ENCODE measurements around the gene MRPL1. TPM values are rescaled to one million over a fixed set of nuclear protein-coding genes. Genes with fewer than 3 reads are reported as not detected.

The MRPL1 gene
- total RNA-seq, 1 experiment from 2014 or later: 42.0 TPM

DNA sequence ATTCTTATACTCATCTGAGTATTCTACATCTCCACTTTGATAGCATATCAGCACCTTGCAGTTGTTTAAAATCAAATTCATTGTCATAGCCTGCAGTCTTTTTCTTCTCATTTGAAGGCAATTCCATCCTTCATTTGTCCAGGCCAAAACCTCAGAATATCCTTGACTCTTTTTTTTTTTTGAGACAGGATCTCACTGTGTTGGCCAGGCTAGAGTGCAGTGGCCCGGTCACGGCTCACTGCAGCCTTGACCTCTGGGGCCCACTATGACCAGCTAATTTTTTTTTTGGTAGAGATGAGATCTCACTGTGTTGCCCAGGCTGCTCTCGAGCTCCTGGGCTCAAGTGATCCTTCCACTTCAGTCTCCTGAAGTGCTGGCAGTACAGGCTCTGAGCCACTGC is 2.6 kb downstream of the MRPL1 start:
- TF ChIP-seq, protein P1, sequence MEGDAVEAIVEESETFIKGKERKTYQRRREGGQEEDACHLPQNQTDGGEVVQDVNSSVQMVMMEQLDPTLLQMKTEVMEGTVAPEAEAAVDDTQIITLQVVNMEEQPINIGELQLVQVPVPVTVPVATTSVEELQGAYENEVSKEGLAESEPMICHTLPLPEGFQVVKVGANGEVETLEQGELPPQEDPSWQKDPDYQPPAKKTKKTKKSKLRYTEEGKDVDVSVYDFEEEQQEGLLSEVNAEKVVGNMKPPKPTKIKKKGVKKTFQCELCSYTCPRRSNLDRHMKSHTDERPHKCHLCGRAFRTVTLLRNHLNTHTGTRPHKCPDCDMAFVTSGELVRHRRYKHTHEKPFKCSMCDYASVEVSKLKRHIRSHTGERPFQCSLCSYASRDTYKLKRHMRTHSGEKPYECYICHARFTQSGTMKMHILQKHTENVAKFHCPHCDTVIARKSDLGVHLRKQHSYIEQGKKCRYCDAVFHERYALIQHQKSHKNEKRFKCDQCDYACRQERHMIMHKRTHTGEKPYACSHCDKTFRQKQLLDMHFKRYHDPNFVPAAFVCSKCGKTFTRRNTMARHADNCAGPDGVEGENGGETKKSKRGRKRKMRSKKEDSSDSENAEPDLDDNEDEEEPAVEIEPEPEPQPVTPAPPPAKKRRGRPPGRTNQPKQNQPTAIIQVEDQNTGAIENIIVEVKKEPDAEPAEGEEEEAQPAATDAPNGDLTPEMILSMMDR (IDR thresholded peaks at IDR 0.05; ENCODE audit: insufficient read depth in 1 of 2, low read depth in 1 of 2, low read length in 1 of 2, severe bottlenecking in 1 of 2, unreplicated experiment in 1 of 2): no peak
- H3K27me3 ChIP-seq (replicated peaks; ENCODE audit: control insufficient read depth, insufficient read depth, low read length): no peaks in the 10 kb centered on the region
- POLR2A ChIA-PET: no interaction called here
- H3K4me1 ChIP-seq: no peaks in the 10 kb centered on the region
- H3K36me3 Mint-ChIP-seq (ENCODE audit: insufficient read depth, unreplicated experiment): peaks cover 33% of the 10 kb centered on the region
- BruUV-seq (replicated peaks): no TSS peak
- intact Hi-C loops (cut with micrococcal nuclease; ENCODE audit: unreplicated experiment): no loop called here
- no peak overlapping the region for H3K4me3 Mint-ChIP-seq (ENCODE audit: unreplicated experiment)
- H3K4me1 Mint-ChIP-seq (ENCODE audit: low read depth, unreplicated experiment): peaks cover 17% of the 10 kb centered on the region
- no peaks in the 10 kb centered on the region for H3K9me3 Mint-ChIP-seq (ENCODE audit: unreplicated experiment)
- no peak overlapping the region for H3K27ac Mint-ChIP-seq (ENCODE audit: unreplicated experiment)
- H3K27me3 Mint-ChIP-seq (ENCODE audit: insufficient read depth, unreplicated experiment): no peaks in the 10 kb centered on the region
- CTCF ChIA-PET: no interaction called here
- no peak overlapping the region for H3K4me3 ChIP-seq (ENCODE audit: low read depth, low read length)
- H3K36me3 ChIP-seq (ENCODE audit: control insufficient read depth, insufficient read depth, low read length): no peaks in the 10 kb centered on the region
- no peaks in the 10 kb centered on the region for H3K9me3 ChIP-seq
- no peak for DNase-seq

DNA sequence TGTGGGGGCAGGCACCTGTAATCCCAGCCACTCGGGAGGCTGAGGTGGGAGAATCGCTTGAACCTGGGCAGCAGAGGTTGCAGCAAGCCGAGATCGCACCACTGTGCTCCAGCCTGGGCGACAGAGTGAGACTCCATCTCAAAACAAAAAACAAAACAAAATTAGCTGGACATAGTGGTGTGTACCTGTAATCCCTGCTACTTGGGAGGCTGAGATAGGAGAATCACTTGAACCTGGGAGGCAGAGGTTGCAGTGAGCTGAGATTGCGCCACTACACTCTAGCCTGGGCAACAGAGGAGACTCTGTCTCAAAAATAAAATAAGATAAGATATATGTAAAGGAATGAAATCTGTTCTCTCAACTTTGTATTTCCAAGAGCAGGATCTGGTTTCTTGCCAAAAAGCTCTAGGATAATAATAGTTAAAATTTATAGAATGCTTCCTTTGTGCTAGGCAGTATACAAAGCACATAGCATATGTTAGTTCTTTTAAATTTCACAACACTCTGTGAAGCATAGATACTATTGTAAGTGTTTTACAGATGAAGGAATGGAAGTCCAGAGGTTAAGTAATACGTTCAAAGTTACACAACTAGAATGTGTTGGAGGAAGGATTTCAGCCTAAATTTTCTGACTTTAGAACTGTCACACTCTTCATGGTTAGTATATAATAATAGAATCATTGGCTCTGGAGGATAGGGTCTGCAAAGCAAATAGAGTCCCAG is 10.3 kb downstream of the MRPL1 start:
- H3K4me3 ChIP-seq (ENCODE audit: low read depth, low read length): no peak overlapping the region
- Mint-ChIP-seq H3K4me3 (ENCODE audit: unreplicated experiment) (no peak overlapping the region), H3K9me3 (ENCODE audit: unreplicated experiment) (no peaks in the 10 kb centered on the region), H3K27me3 (ENCODE audit: insufficient read depth, unreplicated experiment) (no peaks in the 10 kb centered on the region), H3K27ac (ENCODE audit: unreplicated experiment) (no peak overlapping the region), H3K4me1 (ENCODE audit: low read depth, unreplicated experiment) (peaks cover 10% of the 10 kb centered on the region), H3K36me3 (ENCODE audit: insufficient read depth, unreplicated experiment) (no peaks in the 10 kb centered on the region)
- intact Hi-C loops (cut with micrococcal nuclease; ENCODE audit: unreplicated experiment): no loop called here
- H3K36me3 ChIP-seq (ENCODE audit: control insufficient read depth, insufficient read depth, low read length): no peaks in the 10 kb centered on the region
- DNase-seq: no peak
- H3K9me3 ChIP-seq: no peaks in the 10 kb centered on the region
- BruUV-seq (replicated peaks): no TSS peak
- TF ChIP-seq, protein P1 (IDR thresholded peaks at IDR 0.05; ENCODE audit: insufficient read depth in 1 of 2, low read depth in 1 of 2, low read length in 1 of 2, severe bottlenecking in 1 of 2, unreplicated experiment in 1 of 2): no peak
- ChIA-PET POLR2A (no interaction called here), CTCF (no interaction called here)
- no peaks in the 10 kb centered on the region for H3K4me1 ChIP-seq
- H3K27me3 ChIP-seq (replicated peaks; ENCODE audit: control insufficient read depth, insufficient read depth, low read length): no peaks in the 10 kb centered on the region

DNA sequence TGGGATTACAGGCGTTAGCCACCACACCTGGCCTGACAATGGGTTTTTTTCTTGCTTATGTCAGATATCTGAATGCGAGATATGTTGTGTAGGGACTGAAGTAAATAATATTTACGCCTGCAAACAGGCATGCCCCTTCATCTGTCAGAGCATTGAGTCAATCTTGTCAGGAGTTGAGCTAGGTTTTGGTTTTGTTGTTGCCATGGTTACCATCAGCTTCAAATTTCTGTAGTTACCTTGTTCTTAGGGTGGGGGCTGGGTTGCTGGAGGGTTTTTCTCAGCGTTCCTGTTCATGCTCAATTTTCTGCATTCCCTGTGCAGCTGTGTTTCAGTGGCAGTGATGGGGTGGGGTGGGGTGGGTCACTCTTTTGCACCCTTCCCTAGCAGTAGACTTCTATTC is 14.5 kb downstream of the MRPL1 start:
- no peak for DNase-seq
- no peaks in the 10 kb centered on the region for H3K9me3 ChIP-seq
- ChIA-PET POLR2A (no interaction called here), CTCF (no interaction called here)
- no peaks in the 10 kb centered on the region; the same call in 1 of the 2 replicates for H3K4me1 ChIP-seq
- H3K27me3 Mint-ChIP-seq (ENCODE audit: insufficient read depth, unreplicated experiment): no peaks in the 10 kb centered on the region
- BruUV-seq (replicated peaks): no TSS peak
- H3K4me1 Mint-ChIP-seq (ENCODE audit: low read depth, unreplicated experiment): peaks cover 11% of the 10 kb centered on the region
- intact Hi-C loops (cut with micrococcal nuclease; ENCODE audit: unreplicated experiment): no loop called here
- no peaks in the 10 kb centered on the region for H3K36me3 Mint-ChIP-seq (ENCODE audit: insufficient read depth, unreplicated experiment)
- TF ChIP-seq, protein P1 (IDR thresholded peaks at IDR 0.05; ENCODE audit: insufficient read depth in 1 of 2, low read depth in 1 of 2, low read length in 1 of 2, severe bottlenecking in 1 of 2, unreplicated experiment in 1 of 2): no peak
- no peaks in the 10 kb centered on the region for H3K36me3 ChIP-seq (ENCODE audit: control insufficient read depth, insufficient read depth, low read length)
- no peak overlapping the region for H3K27ac Mint-ChIP-seq (ENCODE audit: unreplicated experiment)
- H3K27me3 ChIP-seq (replicated peaks; ENCODE audit: control insufficient read depth, insufficient read depth, low read length): no peaks in the 10 kb centered on the region
- no peak overlapping the region for H3K4me3 Mint-ChIP-seq (ENCODE audit: unreplicated experiment)
- H3K4me3 ChIP-seq (ENCODE audit: low read depth, low read length): no peak overlapping the region
- H3K9me3 Mint-ChIP-seq (ENCODE audit: unreplicated experiment): no peaks in the 10 kb centered on the region
